GM18858 (cell line): Measurements from ENCODE around the gene PLSCR1.
"Not testable (repeated sequence)": the region's sequence is repeated elsewhere in the genome, so short reads cannot be mapped to it uniquely, and the experiment has no call there.

Experiments used
- ATAC-seq: cut with Tn5 transposase; IDR thresholded peaks from one replicate; pipeline ENCODE4 v1.9.1; 2021; ENCODE audit not compliant: unreplicated experiment

The PLSCR1 gene

DNA sequence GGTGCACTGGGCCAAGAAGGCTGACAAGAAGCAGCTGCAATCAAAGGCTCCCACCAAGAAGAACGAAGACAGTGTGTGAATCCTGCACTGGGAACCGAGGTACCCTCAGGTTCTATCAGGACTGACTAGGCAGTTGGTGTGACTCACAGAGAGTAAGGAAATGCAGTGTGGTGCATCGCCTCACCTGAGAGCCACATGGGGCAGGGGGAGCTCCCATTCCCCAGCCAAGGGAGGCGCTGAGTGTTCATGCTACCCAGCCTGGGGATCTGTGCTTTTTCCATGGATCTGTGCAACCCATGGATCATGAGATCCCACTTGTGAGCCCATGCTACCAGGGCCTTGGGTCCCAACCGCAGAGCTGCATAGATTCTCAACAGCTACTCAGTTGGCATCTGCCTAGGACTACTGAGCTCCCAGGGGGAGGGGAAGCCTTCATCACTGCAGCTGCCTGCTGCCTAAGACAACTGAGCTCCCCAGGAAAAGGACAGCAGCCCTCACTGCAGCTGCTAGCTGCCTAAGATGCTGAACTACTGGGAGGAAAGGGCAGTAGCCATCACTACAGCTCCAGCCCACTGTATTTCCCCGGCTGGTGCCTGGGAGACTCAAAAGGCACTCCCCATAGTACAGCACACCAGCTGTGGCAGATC, 68.2 kb downstream of the PLSCR1 start:
- no peak for ATAC-seq

GRCh38 chr3:146474976-146475375, 69.4 kb downstream of the PLSCR1 start:
- ATAC-seq, result not testable (repeated sequence)

- no peak for ATAC-seq
Observed at GRCh38 chr3:146473726-146474125, 70.7 kb downstream of the PLSCR1 start.

DNA sequence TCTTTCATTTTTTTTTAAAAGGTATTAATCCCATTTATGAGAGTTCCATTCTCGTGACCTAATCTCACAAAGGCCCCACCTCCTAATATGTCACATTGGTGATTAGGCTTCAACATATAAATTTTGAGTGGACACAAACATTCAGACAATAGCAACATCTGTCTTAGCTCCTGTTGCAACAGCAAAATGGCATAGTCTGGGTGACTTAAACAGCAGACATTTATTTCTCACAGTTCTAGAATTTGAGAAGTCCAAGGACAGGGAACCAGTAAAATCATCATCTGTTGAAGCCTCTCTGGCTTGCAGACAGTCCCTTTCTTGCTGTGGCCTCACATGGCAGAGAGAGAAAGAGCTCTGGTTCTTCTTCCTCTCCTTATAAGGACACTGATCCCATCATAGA, 71.8 kb downstream of the PLSCR1 start:
- no peak for ATAC-seq

- ATAC-seq, result no peak
Observed at GRCh38 chr3:146471012-146471411, 73.4 kb downstream of the PLSCR1 start.

DNA sequence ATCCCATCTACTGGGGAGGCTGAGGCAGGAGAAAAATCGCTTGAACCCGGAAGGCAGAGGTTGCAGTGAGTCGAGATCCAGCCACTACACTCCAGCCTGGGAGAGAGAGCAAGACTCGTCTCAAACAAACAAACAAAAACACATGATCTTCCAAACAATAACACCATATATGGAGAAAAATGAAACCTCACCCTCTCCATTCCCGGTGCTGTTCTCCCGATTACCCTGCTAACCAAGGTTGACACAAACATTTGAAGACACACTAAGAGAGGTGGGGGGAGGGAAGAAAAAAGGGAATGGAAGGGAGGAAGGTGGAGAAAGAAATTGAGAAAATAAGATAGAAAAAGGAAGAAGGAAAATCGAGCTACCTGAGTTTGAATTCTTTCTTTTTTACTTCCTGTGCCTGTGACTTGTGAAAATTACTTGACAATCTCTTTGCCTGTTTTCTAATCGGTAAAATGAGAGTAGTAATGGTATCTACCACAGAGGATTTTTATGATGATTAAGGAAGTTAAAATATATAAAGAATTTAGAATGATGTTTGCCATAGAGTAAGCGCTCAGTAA, 73.9 kb downstream of the PLSCR1 start:
- ATAC-seq, result no peak

DNA sequence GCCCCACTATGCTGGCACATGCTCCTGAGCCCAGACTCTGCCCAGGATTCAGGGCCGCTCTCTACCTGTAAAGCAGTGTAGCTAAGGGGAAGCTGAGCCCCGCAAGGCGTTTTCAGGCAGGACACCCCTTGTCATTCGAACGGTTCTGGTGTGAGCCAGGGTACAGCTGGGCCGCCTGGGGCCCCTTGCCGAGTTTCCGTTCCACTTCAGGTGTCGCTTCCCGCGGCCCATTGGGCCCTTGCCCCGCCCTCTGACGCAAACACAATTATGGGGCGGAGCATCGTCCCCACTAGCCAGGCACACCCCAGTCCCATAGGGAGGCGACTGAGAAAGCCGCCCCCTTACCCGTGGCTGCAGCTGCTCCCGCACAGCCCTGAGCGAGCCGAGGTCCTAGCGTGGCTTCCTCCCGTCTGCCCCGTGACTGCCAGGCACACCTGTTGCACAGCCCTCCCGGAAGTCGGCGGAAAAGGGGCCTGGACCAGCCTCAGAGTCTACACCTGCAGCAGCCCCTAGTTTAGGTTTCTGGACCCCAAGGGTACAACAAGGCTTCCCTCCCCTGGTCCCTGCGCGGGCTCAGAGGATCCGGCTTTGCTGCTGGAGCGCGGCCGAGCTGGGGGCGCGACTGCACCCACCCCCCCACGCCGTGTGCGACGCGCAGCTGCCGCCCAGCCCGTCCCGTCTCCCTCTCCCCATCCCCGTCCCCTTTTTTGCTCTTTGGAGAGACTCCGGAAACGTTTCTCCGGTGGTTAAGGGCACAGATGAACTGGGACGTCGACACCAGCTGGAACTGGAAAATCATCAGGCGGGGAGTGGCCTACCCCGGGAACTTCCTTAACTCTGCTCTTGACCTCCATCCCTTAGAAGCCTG, 75.0 kb downstream of the PLSCR1 start, which contains the start of gene PLSCR2:
TSS of gene PLSCR2 (minus strand) at position 412 of the 868 bp plus-strand sequence. CDS start 9,657 bp downstream, outside the sequence.
- ATAC-seq, result peak; percentile 93

- no peak for ATAC-seq
Observed at GRCh38 chr3:146468671-146469149, 75.7 kb downstream of the PLSCR1 start.

DNA sequence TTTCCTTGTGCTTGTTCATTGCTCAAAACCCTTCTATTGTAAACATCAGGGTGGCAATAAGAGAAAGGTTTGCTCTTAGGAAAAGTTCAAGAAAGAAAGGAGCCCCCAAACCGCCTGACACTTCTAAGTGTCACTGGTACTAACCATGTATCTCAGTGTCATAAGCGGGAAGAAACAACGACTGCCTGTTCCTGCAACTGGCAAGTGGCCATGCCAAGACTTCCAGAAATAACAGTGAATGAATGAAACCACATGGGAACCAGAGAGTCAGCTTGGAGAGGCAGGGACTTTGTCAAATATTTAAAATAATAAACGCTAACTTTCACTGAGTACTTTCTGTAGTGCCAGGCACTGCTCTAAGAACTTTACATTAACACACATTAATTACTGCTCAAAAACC, 76.2 kb downstream of the PLSCR1 start:
- no peak for ATAC-seq

GRCh38 chr3:146466604-146467003, 77.8 kb downstream of the PLSCR1 start:
- ATAC-seq, result no peak

- ATAC-seq, result no peak
Observed at GRCh38 chr3:146465693-146466465, 78.5 kb downstream of the PLSCR1 start.
